ENCODE results near the gene CACNA2D3. TPM values are rescaled to one million over a fixed set of nuclear protein-coding genes. Genes with fewer than 3 reads are reported as not detected.
"Not testable (repeated sequence)": the region's sequence is repeated elsewhere in the genome, so short reads cannot be mapped to it uniquely, and the experiment has no call there.

CACNA2D3 gene
- total and polyA plus RNA-seq, 7 experiments from 2014 or later = 0.27 to 4.1 TPM; not detected in 5

- Histone ChIP-seq H3K27me3 (ENCODE audit: control insufficient read depth in 2 of 2, insufficient read depth in 2 of 2, low read length in 2 of 2) (no peaks in the 10 kb centered on the region), H3K27ac (ENCODE audit: low read depth, low read length) (no peak overlapping the region), H3K4me3 (ENCODE audit: low read length) (no peak overlapping the region), H3K9me3 (ENCODE audit: control insufficient read depth in 2 of 3, low read length in 3 of 3) (no peaks in the 10 kb centered on the region), H3K4me1 (ENCODE audit: control insufficient read depth in 2 of 2, insufficient read depth in 2 of 2, low read length in 2 of 2) (no peaks in the 10 kb centered on the region), H3K36me3 (ENCODE audit: control insufficient read depth in 2 of 3, insufficient read depth in 3 of 3, low read length in 3 of 3) (no peaks in the 10 kb centered on the region)
- intact Hi-C loops (cut with micrococcal nuclease) = no loop called here
- ATAC-seq = no peak
- POLR2A ChIA-PET = no interaction called here
- CTCF ChIA-PET = no interaction called here
- peaks cover 0 to 13% (median 6%) of the 10 kb centered on the region in 5 donors for H3K27me3 Mint-ChIP-seq
- peaks cover 0 to 7% (median 1%) of the 10 kb centered on the region in 11 donors for H3K9me3 Mint-ChIP-seq
- H3K27ac Mint-ChIP-seq = no peak overlapping the region
- no peak for DNase-seq
- H3K4me1 Mint-ChIP-seq = no peaks in the 10 kb centered on the region
- H3K36me3 Mint-ChIP-seq = no peaks in the 10 kb centered on the region
- no peak overlapping the region for H3K4me3 Mint-ChIP-seq
Measured at GRCh38 chr3:54628888-54629441, 506.6 kb downstream of the CACNA2D3 start.

GRCh38 chr3:54630101-54630623 lies 507.8 kb downstream of the CACNA2D3 start:
- no peaks in the 10 kb centered on the region for H3K4me1 Mint-ChIP-seq
- H3K36me3 Mint-ChIP-seq = no peaks in the 10 kb centered on the region
- no peaks in the 10 kb centered on the region for H3K4me1 ChIP-seq (ENCODE audit: control insufficient read depth in 2 of 2, insufficient read depth in 2 of 2, low read length in 2 of 2)
- peaks cover 0 to 13% (median 12%) of the 10 kb centered on the region in 5 donors for H3K27me3 Mint-ChIP-seq
- intact Hi-C loops (cut with micrococcal nuclease) = no loop called here
- no peak overlapping the region for H3K27ac ChIP-seq (ENCODE audit: low read depth, low read length)
- H3K4me3 ChIP-seq (ENCODE audit: low read length) = no peak overlapping the region
- ChIA-PET CTCF (no interaction called here), POLR2A (no interaction called here)
- no peak for ATAC-seq
- no peaks in the 10 kb centered on the region for H3K36me3 ChIP-seq (ENCODE audit: control insufficient read depth in 2 of 3, insufficient read depth in 3 of 3, low read length in 3 of 3)
- H3K27ac Mint-ChIP-seq = no peak overlapping the region
- peaks cover 0 to 11% (median 1%) of the 10 kb centered on the region in 11 donors for H3K9me3 Mint-ChIP-seq
- no peak overlapping the region for H3K4me3 Mint-ChIP-seq
- no peaks in the 10 kb centered on the region for H3K27me3 ChIP-seq (ENCODE audit: control insufficient read depth in 2 of 2, insufficient read depth in 2 of 2, low read length in 2 of 2)
- no peaks in the 10 kb centered on the region for H3K9me3 ChIP-seq (ENCODE audit: control insufficient read depth in 2 of 3, low read length in 3 of 3)
- DNase-seq = no peak

GRCh38 chr3:54631001-54631400 lies 508.6 kb downstream of the CACNA2D3 start:
- H3K4me1 ChIP-seq (ENCODE audit: control insufficient read depth in 2 of 2, insufficient read depth in 2 of 2, low read length in 2 of 2); DNase-seq; POLR2A ChIA-PET; H3K27ac Mint-ChIP-seq; H3K9me3 ChIP-seq (ENCODE audit: control insufficient read depth in 2 of 3, low read length in 3 of 3); CTCF ChIA-PET; H3K4me3 ChIP-seq (ENCODE audit: low read length); H3K4me1 Mint-ChIP-seq; H3K4me3 Mint-ChIP-seq; intact Hi-C loops (cut with micrococcal nuclease); H3K36me3 Mint-ChIP-seq; H3K27me3 ChIP-seq (ENCODE audit: control insufficient read depth in 2 of 2, insufficient read depth in 2 of 2, low read length in 2 of 2); ATAC-seq; H3K36me3 ChIP-seq (ENCODE audit: control insufficient read depth in 2 of 3, insufficient read depth in 3 of 3, low read length in 3 of 3); H3K27ac ChIP-seq (ENCODE audit: low read depth, low read length): not testable (repeated sequence)
- Mint-ChIP-seq H3K9me3 (peaks cover 0 to 11% (median 1%) of the 10 kb centered on the region in 11 donors), H3K27me3 (peaks cover 0 to 13% (median 12%) of the 10 kb centered on the region in 5 donors)

GRCh38 chr3:54631516-54632325 lies 509.4 kb downstream of the CACNA2D3 start:
- ChIA-PET POLR2A (no interaction called here), CTCF (no interaction called here)
- Histone ChIP-seq H3K9me3 (ENCODE audit: control insufficient read depth in 2 of 3, low read length in 3 of 3) (no peaks in the 10 kb centered on the region), H3K27me3 (ENCODE audit: control insufficient read depth in 2 of 2, insufficient read depth in 2 of 2, low read length in 2 of 2) (no peaks in the 10 kb centered on the region), H3K27ac (ENCODE audit: low read depth, low read length) (no peak overlapping the region), H3K4me1 (ENCODE audit: control insufficient read depth in 2 of 2, insufficient read depth in 2 of 2, low read length in 2 of 2) (no peaks in the 10 kb centered on the region), H3K36me3 (ENCODE audit: control insufficient read depth in 2 of 3, insufficient read depth in 3 of 3, low read length in 3 of 3) (no peaks in the 10 kb centered on the region), H3K4me3 (ENCODE audit: low read length) (no peak overlapping the region)
- no peak for DNase-seq
- H3K4me1 Mint-ChIP-seq = no peaks in the 10 kb centered on the region
- H3K4me3 Mint-ChIP-seq = no peak overlapping the region
- no peaks in the 10 kb centered on the region for H3K36me3 Mint-ChIP-seq
- no peak for ATAC-seq
- no peak overlapping the region for H3K27ac Mint-ChIP-seq
- peaks cover 0 to 11% (median 1%) of the 10 kb centered on the region in 11 donors for H3K9me3 Mint-ChIP-seq
- H3K27me3 Mint-ChIP-seq = peaks cover 0 to 13% (median 12%) of the 10 kb centered on the region in 5 donors
- intact Hi-C loops (cut with micrococcal nuclease) = no loop called here

GRCh38 chr3:54632326-54632665 lies 509.9 kb downstream of the CACNA2D3 start:
- H3K4me3 Mint-ChIP-seq = no peak overlapping the region
- intact Hi-C loops (cut with micrococcal nuclease) = no loop called here
- ATAC-seq (no peak), DNase-seq (no peak)
- H3K9me3 Mint-ChIP-seq = peaks cover 0 to 7% (median under 1%) of the 10 kb centered on the region in 11 donors
- ChIA-PET POLR2A (no interaction called here), CTCF (no interaction called here)
- H3K36me3 Mint-ChIP-seq = no peaks in the 10 kb centered on the region
- no peak overlapping the region for H3K27ac Mint-ChIP-seq
- Histone ChIP-seq H3K9me3 (ENCODE audit: control insufficient read depth in 2 of 3, low read length in 3 of 3) (no peaks in the 10 kb centered on the region), H3K36me3 (ENCODE audit: control insufficient read depth in 2 of 3, insufficient read depth in 3 of 3, low read length in 3 of 3) (no peaks in the 10 kb centered on the region), H3K27ac (ENCODE audit: low read depth, low read length) (no peak overlapping the region), H3K27me3 (ENCODE audit: control insufficient read depth in 2 of 2, insufficient read depth in 2 of 2, low read length in 2 of 2) (no peaks in the 10 kb centered on the region), H3K4me3 (ENCODE audit: low read length) (no peak overlapping the region), H3K4me1 (ENCODE audit: control insufficient read depth in 2 of 2, insufficient read depth in 2 of 2, low read length in 2 of 2) (no peaks in the 10 kb centered on the region)
- H3K27me3 Mint-ChIP-seq = peaks cover 0 to 13% (median 12%) of the 10 kb centered on the region in 5 donors
- no peaks in the 10 kb centered on the region for H3K4me1 Mint-ChIP-seq

- Histone ChIP-seq H3K36me3 (ENCODE audit: control insufficient read depth in 2 of 3, insufficient read depth in 3 of 3, low read length in 3 of 3) (no peaks in the 10 kb centered on the region), H3K4me3 (ENCODE audit: low read length) (no peak overlapping the region), H3K4me1 (ENCODE audit: control insufficient read depth in 2 of 2, insufficient read depth in 2 of 2, low read length in 2 of 2) (no peaks in the 10 kb centered on the region), H3K27ac (ENCODE audit: low read depth, low read length) (no peak overlapping the region), H3K27me3 (ENCODE audit: control insufficient read depth in 2 of 2, insufficient read depth in 2 of 2, low read length in 2 of 2) (no peaks in the 10 kb centered on the region), H3K9me3 (ENCODE audit: control insufficient read depth in 2 of 3, low read length in 3 of 3) (no peaks in the 10 kb centered on the region)
- no peaks in the 10 kb centered on the region for H3K36me3 Mint-ChIP-seq
- H3K4me1 Mint-ChIP-seq = no peaks in the 10 kb centered on the region
- intact Hi-C loops (cut with micrococcal nuclease) = no loop called here
- DNase-seq = no peak
- ATAC-seq = no peak
- H3K27me3 Mint-ChIP-seq = peaks cover 0 to 13% (median 12%) of the 10 kb centered on the region in 5 donors
- H3K4me3 Mint-ChIP-seq = no peak overlapping the region
- ChIA-PET POLR2A (no interaction called here), CTCF (no interaction called here)
- no peak overlapping the region for H3K27ac Mint-ChIP-seq
- H3K9me3 Mint-ChIP-seq = peaks cover 0 to 6% (median 0%) of the 10 kb centered on the region in 11 donors
Measured at GRCh38 chr3:54632834-54633233, 510.5 kb downstream of the CACNA2D3 start.
